Neural cell (in vitro differentiated cells): ENCODE measurements around the gene OSBPL5. TPM values are rescaled to one million over a fixed set of nuclear protein-coding genes. Genes with fewer than 3 reads are reported as not detected.

Experiments
- H2AFZ ChIP-seq: fragments of 200-600, 300-800 bp; sonication (generic), shearing (Covaris generic); 2 replicates; pipeline ENCODE4 v1.6.0; 2014; ENCODE audit warnings: low read depth, mild to moderate bottlenecking, antibody characterized with exemption, low read length, moderate library complexity
- H3F3A ChIP-seq: fragments of 200-600 bp; shearing (Covaris generic); 2 replicates; pipeline ENCODE4 v1.6.1; 2016; ENCODE audit warnings: mild to moderate bottlenecking, moderate library complexity, mixed read lengths, antibody characterized with exemption, low read length; ENCODE audit not compliant: insufficient read depth, poor library complexity, severe bottlenecking
- H3K27ac ChIP-seq: fragments of 200-600, 300-800 bp; sonication (generic), shearing (Covaris generic); 2 replicates; pipeline ENCODE4 v1.5.1; 2014; ENCODE audit warnings: mild to moderate bottlenecking, low read length, moderate library complexity
- H3K27me3 ChIP-seq: fragments of 300-800, 200-600 bp; sonication (generic), shearing (Covaris generic); 2 replicates; pipeline ENCODE4 v1.6.0; 2014; ENCODE audit warnings: mild to moderate bottlenecking, low read depth, low read length, moderate library complexity; ENCODE audit not compliant: insufficient read depth
- H3K36me3 ChIP-seq: fragments of 300-800, 200-600 bp; sonication (generic), shearing (Covaris generic); 2 replicates; pipeline ENCODE4 v1.5.1; 2014; ENCODE audit warnings: mild to moderate bottlenecking, antibody characterized with exemption, low read length, moderate library complexity; ENCODE audit not compliant: insufficient read depth
- H3K4me2 ChIP-seq: fragments of 300-800, 200-600 bp; sonication (generic), shearing (Covaris generic); 2 replicates; pipeline ENCODE4 v1.6.0; 2014; ENCODE audit warnings: mild to moderate bottlenecking, low read length
- H3K4me3 ChIP-seq: fragments of 300-800, 200-600 bp; sonication (generic), shearing (Covaris generic); 2 replicates; pipeline ENCODE4 v1.5.1; 2014; ENCODE audit warnings: mild to moderate bottlenecking, low read length, moderate library complexity
- H3K79me2 ChIP-seq: fragments of 200-600 bp; shearing (Covaris generic); replicated peaks from 2 replicates; pipeline ENCODE4 v1.6.0; 2014; ENCODE audit warnings: mild to moderate bottlenecking, low read length, moderate library complexity; ENCODE audit not compliant: insufficient read depth
- H3K9ac ChIP-seq: fragments of 300-800, 200-600 bp; sonication (generic), shearing (Covaris generic); 2 replicates; pipeline ENCODE4 v1.6.1; 2016; ENCODE audit warnings: mild to moderate bottlenecking, low read length, mixed read lengths
- H3K9me2 ChIP-seq: fragments of 200-600 bp; shearing (Covaris generic); 2 replicates; pipeline ENCODE4 v1.6.1; 2016; ENCODE audit warnings: mild to moderate bottlenecking, low read length, mixed read lengths; ENCODE audit not compliant: insufficient read depth
- H3K9me3 ChIP-seq: fragments of 200-600, 300-800 bp; sonication (generic), shearing (Covaris generic); 2 replicates; pipeline ENCODE4 v1.6.1; 2016; ENCODE audit warnings: mild to moderate bottlenecking, mixed run types, low read length, moderate library complexity, mixed read lengths
- H4K20me1 ChIP-seq: fragments of 200-600 bp; shearing (Covaris generic); 2 replicates; pipeline ENCODE4 v1.6.1; 2016; ENCODE audit warnings: mild to moderate bottlenecking, mixed run types; ENCODE audit not compliant: insufficient read depth
- CTCF ChIP-seq: fragments of 450-650 bp; IDR thresholded peaks from 2 replicates; pipeline ENCODE4 v1.5.1; 2014; ENCODE audit warnings: antibody characterized with exemption, mild to moderate bottlenecking, moderate library complexity; ENCODE audit not compliant: poor library complexity, severe bottlenecking
- EP300 ChIP-seq: fragments of 450-650 bp; conservative IDR thresholded peaks from 2 replicates; pipeline ENCODE4 v1.6.1; 2014; ENCODE audit warnings: antibody characterized with exemption, mild to moderate bottlenecking, moderate library complexity; ENCODE audit not compliant: poor library complexity, severe bottlenecking
- EZH2 ChIP-seq: fragments of 200-600, 300-800 bp; shearing (Covaris generic), sonication (generic); IDR thresholded peaks from 2 replicates; pipeline ENCODE4 v1.6.1; 2014; ENCODE audit warnings: antibody characterized with exemption, low read length, borderline replicate concordance, mild to moderate bottlenecking; ENCODE audit not compliant: insufficient read depth, poor library complexity, severe bottlenecking
- MXI1 ChIP-seq: fragments of 450-650 bp; conservative IDR thresholded peaks from 2 replicates; pipeline ENCODE4 v1.6.1; 2014; ENCODE audit warnings: antibody characterized with exemption, mild to moderate bottlenecking; ENCODE audit not compliant: poor library complexity, severe bottlenecking
- POLR2AphosphoS5 ChIP-seq: IDR thresholded peaks from 2 replicates; pipeline ENCODE4 v1.6.1; 2012
- RAD21 ChIP-seq: fragments of 450-650 bp; conservative IDR thresholded peaks from 2 replicates; pipeline ENCODE4 v1.6.1; 2014; ENCODE audit warnings: antibody characterized with exemption, mild to moderate bottlenecking, moderate library complexity
- REST ChIP-seq: IDR thresholded peaks from 2 replicates; pipeline ENCODE4 v1.6.1; 2012; ENCODE audit warnings: borderline replicate concordance
- TAF1 ChIP-seq: IDR thresholded peaks from 2 replicates; pipeline ENCODE4 v1.6.1; 2012; ENCODE audit warnings: low read depth
- polyA plus RNA-seq: library from polyadenylated mRNA; depleted of rRNA; stranded (reverse); fragments of >200 nt; gene quantifications from 2 replicates; pipeline ENCODE4 v1.2.3, GENCODE V29; 2014

OSBPL5 gene
- polyA plus RNA-seq, 1 donor from 2014 or later, result 49.1 TPM

DNA sequence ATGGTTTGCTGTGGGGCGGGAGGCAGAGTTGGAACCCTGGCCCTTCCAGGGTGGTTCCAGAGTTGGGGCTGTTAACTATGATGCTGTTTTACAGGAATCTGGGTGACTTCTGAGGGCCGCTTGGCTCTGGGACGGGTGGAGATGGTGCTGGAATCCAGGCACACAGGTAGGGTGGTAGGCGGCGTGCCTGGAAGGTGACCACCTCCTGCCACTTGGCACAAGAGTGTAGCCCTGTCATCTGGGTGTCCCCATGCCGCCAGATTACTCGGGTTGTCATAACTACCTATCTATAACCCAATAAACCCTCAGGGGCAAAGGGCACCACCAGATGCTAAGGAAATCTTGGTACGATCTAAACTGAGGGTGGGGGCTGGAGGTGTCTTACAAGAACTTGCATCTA is 109.2 kb downstream of the OSBPL5 start:
- Histone ChIP-seq H3K27me3 (no peaks in the 10 kb centered on the region), H3K9ac (peak overlapping the region; percentile 90), H3K79me2 (peaks cover 28% of the 10 kb centered on the region), H3K9me3 (no peaks in the 10 kb centered on the region), H4K20me1 (no peaks in the 10 kb centered on the region), H3K4me2 (peak overlapping the region; percentile 85), H3F3A (no peaks in the 10 kb centered on the region), H3K36me3 (no peaks in the 10 kb centered on the region), H3K27ac (no peak overlapping the region), H3K9me2 (no peaks in the 10 kb centered on the region), H3K4me3 (peak overlapping the region; percentile 95), H2AFZ (no peak overlapping the region)
- TF ChIP-seq CTCF (no peak), RAD21 (no peak), EP300 (no peak), REST (no peak), POLR2AphosphoS5 (no peak), MXI1 (no peak), EZH2 (no peak)

DNA sequence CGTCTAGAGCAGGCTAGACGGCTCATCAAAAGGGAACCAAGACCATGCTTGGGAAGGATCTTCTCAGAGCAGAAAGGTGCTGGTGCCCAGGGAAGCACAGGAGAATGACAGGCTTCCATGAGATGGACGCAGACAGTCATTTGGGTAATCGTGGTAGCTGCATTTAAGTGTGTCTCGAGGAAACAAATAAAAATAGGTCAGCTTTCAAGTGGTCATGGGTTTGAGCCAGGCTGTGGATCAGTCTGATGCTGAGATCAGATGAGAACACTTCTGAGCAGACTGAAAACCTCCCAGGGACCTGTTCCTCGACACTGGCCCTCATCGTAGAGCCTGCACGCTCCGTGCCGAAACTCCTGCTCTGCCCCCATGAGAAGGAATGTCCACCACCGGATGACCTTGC is 112.5 kb downstream of the OSBPL5 start:
- H3K9me3 ChIP-seq, result no peaks in the 10 kb centered on the region
- H3K79me2 ChIP-seq, result peaks cover 38% of the 10 kb centered on the region
- H3F3A ChIP-seq, result no peaks in the 10 kb centered on the region
- H3K9me2 ChIP-seq, result no peaks in the 10 kb centered on the region
- TF ChIP-seq REST, result no peak
- TF ChIP-seq TAF1, result no peak
- TF ChIP-seq RAD21, result no peak
- TF ChIP-seq CTCF, result no peak
- H4K20me1 ChIP-seq, result no peaks in the 10 kb centered on the region
- H3K27me3 ChIP-seq, result no peaks in the 10 kb centered on the region
- peak overlapping the region; percentile 62 for H3K27ac ChIP-seq
- no peak overlapping the region for H2AFZ ChIP-seq
- no peak overlapping the region for H3K9ac ChIP-seq
- H3K4me3 ChIP-seq, result no peak overlapping the region
- H3K36me3 ChIP-seq, result no peaks in the 10 kb centered on the region
- no peak overlapping the region for H3K4me2 ChIP-seq
